Measurements from ENCODE around the gene FBXO17. TPM values are rescaled to one million over a fixed set of nuclear protein-coding genes. Genes with fewer than 3 reads are reported as not detected.

The FBXO17 gene
- total RNA-seq (under 1 TPM in 3 of 5 donors, not detected in 2; 0.18 to 0.46 (median 0.28) TPM), total RNA-seq (0 to 0.17 (median 0) reads per million in 29 experiments)
- total RNA-seq (2013), result 0.06 TPM

- CTCF ChIA-PET, result no interaction called here
These were observed at the start of gene FBXO17 for GRCh38 chr19:38975214-38975860. TSS of gene FBXO17 (minus strand) at chr19:38975742. CDS start at chr19:38950319, 25,423 bp downstream.

DNA sequence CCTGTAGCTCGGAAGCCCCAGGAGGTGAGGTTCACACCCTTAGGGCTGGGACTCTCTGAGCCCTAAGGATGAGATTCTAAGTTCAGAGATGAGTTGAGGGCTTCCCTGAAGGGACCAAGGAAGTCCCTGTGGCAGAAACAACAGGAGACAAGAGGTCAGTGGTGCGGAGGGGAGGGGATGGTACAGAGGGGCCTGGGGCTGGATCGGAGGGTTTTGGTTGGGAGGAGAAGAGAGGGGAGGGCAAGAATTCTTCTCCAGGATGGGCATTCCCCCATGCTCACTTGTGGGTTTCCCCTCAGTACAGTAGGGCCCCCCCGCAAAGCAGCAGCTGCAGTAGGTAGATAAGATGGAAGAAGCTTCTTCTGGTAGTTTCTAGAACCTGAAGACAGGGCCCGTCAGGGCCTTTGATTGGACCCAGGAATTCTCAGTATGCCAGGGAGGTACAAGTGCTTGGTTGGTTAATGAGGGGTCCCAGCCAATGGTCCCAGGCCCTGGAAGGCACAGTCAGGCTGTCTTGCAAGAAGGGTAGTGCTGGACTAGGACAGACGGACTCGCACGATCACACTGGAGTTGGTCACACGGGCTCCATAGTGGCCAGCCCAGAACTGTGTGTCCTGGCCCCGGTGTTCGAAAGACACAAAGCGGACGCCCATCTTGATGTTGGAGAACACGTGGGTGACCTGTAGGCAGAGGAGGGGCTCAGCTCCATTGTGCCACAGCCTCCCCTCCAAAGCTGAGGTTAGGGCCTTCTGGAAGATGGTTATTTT is 49.5 kb upstream of the FBXO17 start:
- whole genome bisulfite sequencing (ENCODE audit: insufficient coverage), result 92% methylated on average over 10 of the region's 14 CpGs
- H3K4me1 ChIP-seq (ENCODE audit: control insufficient read depth in 1 of 2, extremely low read depth in 1 of 2, insufficient read depth in 2 of 2, low read length in 2 of 2), result no peaks in the 10 kb centered on the region
- Mint-ChIP-seq H3K27me3 (peaks cover 0 to 20% of the 10 kb centered on the region in 2 donors), H3K4me3 (no peak overlapping the region), H3K27ac (no peak overlapping the region), H3K4me1 (peaks cover 0 to 1% (median 0%) of the 10 kb centered on the region in 3 donors), H3K9me3 (no peaks in the 10 kb centered on the region), H3K36me3 (no peaks in the 10 kb centered on the region)
- H3K27me3 ChIP-seq (replicated peaks in 1 of 2; ENCODE audit: control insufficient read depth in 2 of 2, extremely low read depth in 1 of 2, insufficient read depth in 2 of 2, low read length in 1 of 2), result peaks cover 3 to 53% of the 10 kb centered on the region in 2 experiments
- H3K36me3 ChIP-seq (ENCODE audit: control insufficient read depth in 2 of 2, extremely low read depth in 1 of 2, insufficient read depth in 1 of 2, low read length in 1 of 2), result no peaks in the 10 kb centered on the region
- ATAC-seq (replicated peaks in 1 of 4), result no peak
- ChIA-PET POLR2A (no interaction called here), CTCF (interaction anchor here in 1 of 2 donors (0.6 kb wide), 1 partner anchor 512 kb away, joined by 8 read pairs; no protein-coding TSS in a partner anchor)
- DNase-seq, result no peak
- no peak overlapping the region for H3K27ac ChIP-seq (ENCODE audit: low read length)
- H3K9me3 ChIP-seq, result no peaks in the 10 kb centered on the region
- H3K4me3 ChIP-seq (ENCODE audit: control insufficient read depth in 1 of 2, extremely low read depth in 1 of 2, low read length in 1 of 2), result no peak overlapping the region

More at GRCh38 chr19:38975214-38975860, at the start of gene FBXO17:
- Histone ChIP-seq H3K4me1 (ENCODE audit: control insufficient read depth in 1 of 2, extremely low read depth in 1 of 2, insufficient read depth in 2 of 2, low read length in 2 of 2) (peaks cover 0 to 10% of the 10 kb centered on the region in 2 experiments), H3K27me3 (replicated peaks in 1 of 2; ENCODE audit: control insufficient read depth in 2 of 2, extremely low read depth in 1 of 2, insufficient read depth in 2 of 2, low read length in 1 of 2) (peaks cover 0 to 38% of the 10 kb centered on the region in 2 experiments), H3K36me3 (ENCODE audit: control insufficient read depth in 2 of 2, extremely low read depth in 1 of 2, insufficient read depth in 1 of 2, low read length in 1 of 2) (no peaks in the 10 kb centered on the region), H3K4me3 (ENCODE audit: control insufficient read depth in 1 of 2, extremely low read depth in 1 of 2, low read length in 1 of 2) (no peak within 1 kb of the TSS), H3K9me3 (no peaks in the 10 kb centered on the region), H3K27ac (ENCODE audit: low read length) (no peak within 1 kb of the TSS)
- DNase-seq (no peak), ATAC-seq (replicated peaks in 1 of 4) (no peak)
- peak within 1 kb of the TSS in 1 of 2 donors; percentile 49 for H3K27ac Mint-ChIP-seq
- POLR2A ChIA-PET, result no interaction called here
- 19% methylated on average over 53 of the region's 63 CpGs for WGBS (ENCODE audit: insufficient coverage)
- no peaks in the 10 kb centered on the region for H3K9me3 Mint-ChIP-seq
- peaks cover 9 to 16% (median 11%) of the 10 kb centered on the region in 3 donors for H3K4me1 Mint-ChIP-seq
- H3K27me3 Mint-ChIP-seq, result peaks cover 36 to 41% of the 10 kb centered on the region in 2 donors
- H3K36me3 Mint-ChIP-seq, result no peaks in the 10 kb centered on the region
- H3K4me3 Mint-ChIP-seq, result peak within 1 kb of the TSS; percentile 43 to 73 (median 53)

GRCh38 chr19:39021063-39021462 is 45.5 kb upstream of the FBXO17 start:
- no peak for DNase-seq
- WGBS (ENCODE audit: insufficient coverage), result 93% methylated on average over 2 of the region's 4 CpGs
- Histone ChIP-seq H3K9me3 (no peaks in the 10 kb centered on the region), H3K4me3 (ENCODE audit: control insufficient read depth in 1 of 2, extremely low read depth in 1 of 2, low read length in 1 of 2) (no peak overlapping the region), H3K36me3 (ENCODE audit: control insufficient read depth in 2 of 2, extremely low read depth in 1 of 2, insufficient read depth in 1 of 2, low read length in 1 of 2) (no peaks in the 10 kb centered on the region), H3K4me1 (ENCODE audit: control insufficient read depth in 1 of 2, extremely low read depth in 1 of 2, insufficient read depth in 2 of 2, low read length in 2 of 2) (no peaks in the 10 kb centered on the region), H3K27ac (ENCODE audit: low read length) (no peak overlapping the region), H3K27me3 (replicated peaks in 1 of 2; ENCODE audit: control insufficient read depth in 2 of 2, extremely low read depth in 1 of 2, insufficient read depth in 2 of 2, low read length in 1 of 2) (peaks cover 0 to 25% of the 10 kb centered on the region in 2 experiments)
- POLR2A ChIA-PET, result no interaction called here
- CTCF ChIA-PET, result interaction anchor here in 1 of 2 donors (0.6 kb wide), 1 partner anchor 74 kb away, joined by 5 read pairs; no protein-coding TSS in a partner anchor
- Mint-ChIP-seq H3K9me3 (no peaks in the 10 kb centered on the region), H3K27me3 (peaks cover 9 to 22% of the 10 kb centered on the region in 2 donors), H3K4me3 (no peak overlapping the region), H3K27ac (no peak overlapping the region), H3K4me1 (no peaks in the 10 kb centered on the region), H3K36me3 (no peaks in the 10 kb centered on the region)
- no peak for ATAC-seq (replicated peaks in 1 of 4)

DNA sequence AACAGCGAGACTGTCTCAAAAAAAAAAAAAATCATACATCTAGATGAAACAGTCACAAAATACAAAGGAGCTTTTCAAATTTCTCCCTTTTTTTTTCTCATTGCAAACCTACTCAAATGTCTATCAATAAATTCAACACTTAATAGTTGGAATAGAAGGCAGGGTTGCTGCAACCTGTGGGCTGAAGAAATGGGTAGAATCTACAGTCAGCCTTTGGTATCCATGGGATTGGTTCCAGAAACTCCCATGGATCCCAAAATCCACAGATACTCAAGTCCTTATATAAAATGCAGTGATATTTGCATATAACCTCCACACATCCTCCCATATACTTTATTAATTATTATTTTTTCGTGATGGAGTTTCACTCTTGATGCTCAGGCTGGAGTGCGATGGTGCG is 42.1 kb upstream of the FBXO17 start:
- ATAC-seq (replicated peaks in 1 of 4), result no peak

DNA sequence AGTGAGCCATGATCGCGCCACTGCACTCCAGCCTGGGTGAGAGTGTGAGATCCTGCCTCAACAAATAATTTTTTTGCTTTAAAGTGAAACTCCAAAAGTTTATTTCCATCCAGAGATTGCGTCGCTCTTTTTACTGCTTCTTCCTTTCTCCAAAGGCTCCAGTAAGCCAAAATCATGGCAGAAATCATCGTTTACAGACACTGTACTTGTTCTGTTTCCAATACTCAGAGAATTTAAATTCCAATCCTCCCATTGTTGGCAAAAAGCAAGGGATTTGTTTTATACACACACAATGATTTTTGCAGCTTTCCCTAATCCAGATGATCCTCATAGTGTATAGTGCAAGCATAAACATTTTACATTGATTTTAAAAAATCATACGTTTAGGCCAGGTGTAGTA is 41.5 kb upstream of the FBXO17 start:
- ATAC-seq (replicated peaks in 1 of 4) (no peak), DNase-seq (no peak)
- H3K9me3 Mint-ChIP-seq, result no peaks in the 10 kb centered on the region
- Histone ChIP-seq H3K27ac (ENCODE audit: low read length) (no peak overlapping the region), H3K4me1 (ENCODE audit: control insufficient read depth in 1 of 2, extremely low read depth in 1 of 2, insufficient read depth in 2 of 2, low read length in 2 of 2) (no peaks in the 10 kb centered on the region), H3K9me3 (no peaks in the 10 kb centered on the region), H3K36me3 (ENCODE audit: control insufficient read depth in 2 of 2, extremely low read depth in 1 of 2, insufficient read depth in 1 of 2, low read length in 1 of 2) (no peaks in the 10 kb centered on the region), H3K4me3 (ENCODE audit: control insufficient read depth in 1 of 2, extremely low read depth in 1 of 2, low read length in 1 of 2) (no peak overlapping the region), H3K27me3 (replicated peaks in 1 of 2; ENCODE audit: control insufficient read depth in 2 of 2, extremely low read depth in 1 of 2, insufficient read depth in 2 of 2, low read length in 1 of 2) (peaks cover 0 to 17% of the 10 kb centered on the region in 2 experiments)
- CTCF ChIA-PET, result interaction anchor here in 1 of 2 donors (0.6 kb wide), 1 partner anchor 1524 kb away, joined by 6 read pairs; no protein-coding TSS in a partner anchor
- peaks cover 16% of the 10 kb centered on the region in 2 donors for H3K27me3 Mint-ChIP-seq
- POLR2A ChIA-PET, result no interaction called here
- no peak overlapping the region for H3K27ac Mint-ChIP-seq
- WGBS (ENCODE audit: insufficient coverage), result 100% methylated on average over 1 of the region's 6 CpGs
- H3K36me3 Mint-ChIP-seq, result no peaks in the 10 kb centered on the region
- no peaks in the 10 kb centered on the region for H3K4me1 Mint-ChIP-seq
- no peak overlapping the region for H3K4me3 Mint-ChIP-seq

More for the DNA sequence above, 42.1 kb upstream of the FBXO17 start:
- Mint-ChIP-seq H3K27ac (no peak overlapping the region), H3K36me3 (no peaks in the 10 kb centered on the region), H3K4me3 (no peak overlapping the region), H3K27me3 (peaks cover 16% of the 10 kb centered on the region in 2 donors), H3K9me3 (no peaks in the 10 kb centered on the region), H3K4me1 (no peaks in the 10 kb centered on the region)
- H3K27me3 ChIP-seq (replicated peaks in 1 of 2; ENCODE audit: control insufficient read depth in 2 of 2, extremely low read depth in 1 of 2, insufficient read depth in 2 of 2, low read length in 1 of 2), result peaks cover 0 to 22% of the 10 kb centered on the region in 2 experiments
- H3K4me1 ChIP-seq (ENCODE audit: control insufficient read depth in 1 of 2, extremely low read depth in 1 of 2, insufficient read depth in 2 of 2, low read length in 2 of 2), result no peaks in the 10 kb centered on the region
- DNase-seq, result no peak
- ChIA-PET POLR2A (no interaction called here), CTCF (no interaction called here)
- H3K27ac ChIP-seq (ENCODE audit: low read length), result no peak overlapping the region
- H3K9me3 ChIP-seq, result no peaks in the 10 kb centered on the region
- H3K36me3 ChIP-seq (ENCODE audit: control insufficient read depth in 2 of 2, extremely low read depth in 1 of 2, insufficient read depth in 1 of 2, low read length in 1 of 2), result no peaks in the 10 kb centered on the region
- no peak overlapping the region for H3K4me3 ChIP-seq (ENCODE audit: control insufficient read depth in 1 of 2, extremely low read depth in 1 of 2, low read length in 1 of 2)
- no CpG with 5 or more reads among the region's 4 CpGs for WGBS (ENCODE audit: insufficient coverage)

GRCh38 chr19:39014037-39014436 is 38.5 kb upstream of the FBXO17 start:
- ChIA-PET POLR2A (no interaction called here), CTCF (no interaction called here)
- Histone ChIP-seq H3K27ac (ENCODE audit: low read length) (no peak overlapping the region), H3K27me3 (replicated peaks in 1 of 2; ENCODE audit: control insufficient read depth in 2 of 2, extremely low read depth in 1 of 2, insufficient read depth in 2 of 2, low read length in 1 of 2) (peaks cover 0 to 18% of the 10 kb centered on the region in 2 experiments), H3K4me3 (ENCODE audit: control insufficient read depth in 1 of 2, extremely low read depth in 1 of 2, low read length in 1 of 2) (no peak overlapping the region), H3K4me1 (ENCODE audit: control insufficient read depth in 1 of 2, extremely low read depth in 1 of 2, insufficient read depth in 2 of 2, low read length in 2 of 2) (no peaks in the 10 kb centered on the region), H3K9me3 (no peaks in the 10 kb centered on the region), H3K36me3 (ENCODE audit: control insufficient read depth in 2 of 2, extremely low read depth in 1 of 2, insufficient read depth in 1 of 2, low read length in 1 of 2) (no peaks in the 10 kb centered on the region)
- no peak overlapping the region for H3K27ac Mint-ChIP-seq
- no peaks in the 10 kb centered on the region for H3K36me3 Mint-ChIP-seq
- ATAC-seq (replicated peaks in 1 of 4) (no peak), DNase-seq (no peak)
- H3K4me3 Mint-ChIP-seq, result no peak overlapping the region
- H3K9me3 Mint-ChIP-seq, result no peaks in the 10 kb centered on the region
- no peaks in the 10 kb centered on the region for H3K4me1 Mint-ChIP-seq
- WGBS (ENCODE audit: insufficient coverage), result 76% methylated on average over 7 of the region's 7 CpGs
- peaks cover 14 to 21% of the 10 kb centered on the region in 2 donors for H3K27me3 Mint-ChIP-seq

Data from T-cell (primary cell).